HL-60 (cell line): ENCODE measurements around the gene CHST11.

ENCODE experiments used
- CTCF ChIP-seq: IDR thresholded peaks from one replicate; pipeline ENCODE4 v1.5.1; 2011; ENCODE audit warnings: low read length, control low read depth, inconsistent platforms; ENCODE audit not compliant: insufficient read depth
- POLR2AphosphoS5 ChIP-seq: IDR thresholded peaks from 2 replicates; pipeline ENCODE4 v1.6.1; 2012; ENCODE audit warnings: low read depth
- REST ChIP-seq: IDR thresholded peaks from 2 replicates; pipeline ENCODE4 v1.6.1; 2012; ENCODE audit warnings: low read depth; ENCODE audit not compliant: insufficient replicate concordance

GRCh38 chr12:104502638-104503037, 45.9 kb downstream of the CHST11 start:
- TF ChIP-seq CTCF, result no peak
- no peak for TF ChIP-seq REST
- no peak for TF ChIP-seq POLR2AphosphoS5
